ENCODE results near the gene PCDH9.

- TF ChIP-seq CTCF (IDR thresholded peaks at IDR 0.05; ENCODE audit: insufficient read depth, low read length), result no peak
- TF ChIP-seq SPI1 (IDR thresholded peaks at IDR 0.05; ENCODE audit: borderline replicate concordance, low read depth), result no peak
- TF ChIP-seq POLR2AphosphoS5 (IDR thresholded peaks at IDR 0.05; ENCODE audit: low read depth), result no peak
- TF ChIP-seq REST (IDR thresholded peaks at IDR 0.05; ENCODE audit: insufficient replicate concordance, low read depth), result no peak
Observed at GRCh38 chr13:67049744-67050143, 180.4 kb downstream of the PCDH9 start.
